ENCODE data around the gene PLEKHA6. TPM values are rescaled to one million over a fixed set of nuclear protein-coding genes. Genes with fewer than 3 reads are reported as not detected.

Gene PLEKHA6
- total RNA-seq, 6 experiments from 2014 or later = 16.6 to 31.1 (median 22.1) TPM

DNA sequence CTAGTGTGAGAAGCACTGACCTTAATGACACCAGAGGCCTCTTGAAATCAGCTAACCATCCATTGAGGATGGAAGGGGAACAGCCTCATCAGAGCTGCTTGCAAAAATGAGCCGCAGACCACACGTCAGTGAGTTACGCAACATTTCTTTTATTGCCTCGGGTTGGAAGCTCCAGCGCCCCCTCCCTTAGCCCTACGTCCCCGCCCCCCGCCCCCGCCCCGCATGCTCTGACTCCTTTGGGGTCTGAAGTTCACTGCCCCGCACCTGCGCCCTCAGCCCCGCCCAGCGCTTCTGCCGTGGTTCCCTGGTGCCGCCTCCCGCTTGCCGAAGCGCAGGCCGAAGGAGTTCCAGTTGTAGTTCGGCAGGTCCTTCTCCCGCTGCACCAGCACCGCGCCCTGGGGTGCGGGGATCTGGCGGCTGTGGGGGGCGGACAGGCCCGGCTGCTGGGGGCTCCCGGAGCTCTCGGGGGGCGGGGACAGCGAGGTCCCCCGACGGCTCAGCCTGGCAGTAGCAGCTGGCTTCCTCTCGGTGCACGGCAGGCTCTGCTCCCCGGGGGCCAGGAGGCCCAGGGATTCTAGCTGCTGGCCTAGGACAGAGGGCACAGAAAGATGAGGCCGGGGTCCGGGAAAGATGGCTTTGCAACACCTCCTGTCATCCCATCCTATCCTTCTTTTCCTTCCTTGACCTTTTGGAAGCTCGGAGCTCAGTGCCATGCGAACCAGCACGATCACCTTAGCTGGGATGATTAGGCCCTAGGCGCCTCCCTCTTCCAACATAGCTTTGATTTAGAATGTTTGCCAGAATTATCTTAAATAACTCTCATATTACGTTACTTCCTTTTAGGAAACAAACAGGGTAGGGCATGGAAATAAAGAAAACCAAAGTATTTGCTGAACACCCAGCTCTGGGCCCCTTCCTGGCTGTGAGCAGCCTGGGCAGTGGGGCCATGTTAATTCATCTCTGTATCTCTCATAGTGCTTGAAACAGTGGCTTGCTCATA lies 169.2 kb downstream of the PLEKHA6 start:
- Histone ChIP-seq H3K4me3 (peak overlapping the region in 2 of 3 donors; percentile 21 to 37), H3K36me3 (no peaks in the 10 kb centered on the region), H3K9me3 (no peaks in the 10 kb centered on the region), H3K27me3 (no peaks in the 10 kb centered on the region), H3K4me1 (peaks cover 0 to 6% (median 0%) of the 10 kb centered on the region in 4 donors), H3K27ac (no peak overlapping the region)
- TF ChIP-seq, protein P1, sequence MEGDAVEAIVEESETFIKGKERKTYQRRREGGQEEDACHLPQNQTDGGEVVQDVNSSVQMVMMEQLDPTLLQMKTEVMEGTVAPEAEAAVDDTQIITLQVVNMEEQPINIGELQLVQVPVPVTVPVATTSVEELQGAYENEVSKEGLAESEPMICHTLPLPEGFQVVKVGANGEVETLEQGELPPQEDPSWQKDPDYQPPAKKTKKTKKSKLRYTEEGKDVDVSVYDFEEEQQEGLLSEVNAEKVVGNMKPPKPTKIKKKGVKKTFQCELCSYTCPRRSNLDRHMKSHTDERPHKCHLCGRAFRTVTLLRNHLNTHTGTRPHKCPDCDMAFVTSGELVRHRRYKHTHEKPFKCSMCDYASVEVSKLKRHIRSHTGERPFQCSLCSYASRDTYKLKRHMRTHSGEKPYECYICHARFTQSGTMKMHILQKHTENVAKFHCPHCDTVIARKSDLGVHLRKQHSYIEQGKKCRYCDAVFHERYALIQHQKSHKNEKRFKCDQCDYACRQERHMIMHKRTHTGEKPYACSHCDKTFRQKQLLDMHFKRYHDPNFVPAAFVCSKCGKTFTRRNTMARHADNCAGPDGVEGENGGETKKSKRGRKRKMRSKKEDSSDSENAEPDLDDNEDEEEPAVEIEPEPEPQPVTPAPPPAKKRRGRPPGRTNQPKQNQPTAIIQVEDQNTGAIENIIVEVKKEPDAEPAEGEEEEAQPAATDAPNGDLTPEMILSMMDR (IDR thresholded peaks at IDR 0.05) = no peak
- TF ChIP-seq POLR2A (IDR thresholded peaks at IDR 0.05) = no peak
- WGBS (ENCODE audit: insufficient coverage, low coverage, low lambda C conversion rate, missing lambda C conversion rate) = 41% methylated on average over 11 of the region's 44 CpGs
- ATAC-seq (peak; percentile 67 to 78 (median 75)), DNase-seq (peak in 2 of 3 donors; percentile 54 to 59)
- intact Hi-C loops (cut with DNase I) = no loop called here

DNA sequence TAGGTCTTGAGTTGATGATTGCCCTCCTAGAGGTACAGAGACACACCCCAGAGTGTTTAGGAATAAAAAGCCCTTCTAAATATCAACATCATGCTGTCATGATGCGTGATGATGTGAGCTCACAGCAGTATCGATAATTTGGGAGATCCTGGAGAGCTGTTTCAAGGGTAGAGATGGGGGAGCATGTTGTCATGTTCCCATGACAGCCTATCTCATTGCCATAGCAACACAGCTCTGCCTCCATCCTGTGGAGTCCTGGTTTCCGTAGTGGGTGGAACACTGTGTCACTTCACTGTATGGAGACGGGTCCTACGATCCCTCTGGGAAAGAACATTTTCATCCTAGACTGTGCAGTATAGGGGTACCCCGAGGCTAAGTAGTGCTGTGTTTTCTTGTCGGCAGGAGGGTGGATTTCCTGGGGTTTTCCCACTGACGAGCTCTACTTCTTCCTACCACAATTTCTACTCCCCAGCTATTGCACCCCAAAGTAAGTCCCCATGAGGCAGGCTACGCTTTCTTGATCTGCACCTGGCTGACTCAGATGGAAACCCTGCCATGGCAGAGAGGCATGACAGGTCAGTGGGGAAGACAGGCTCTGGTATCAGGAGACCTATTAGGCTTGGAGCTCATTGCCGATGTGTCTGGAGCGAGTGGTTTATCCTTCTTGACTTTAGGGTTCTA lies 170.6 kb downstream of the PLEKHA6 start:
- 63% methylated on average over 8 of the region's 11 CpGs for WGBS (ENCODE audit: insufficient coverage, low coverage, low lambda C conversion rate, missing lambda C conversion rate)
- no peak overlapping the region for H3K27ac ChIP-seq
- intact Hi-C loops (cut with DNase I) = no loop called here
- DNase-seq (no peak), ATAC-seq (no peak)
- no peaks in the 10 kb centered on the region for H3K9me3 ChIP-seq
- TF ChIP-seq, protein P1 (IDR thresholded peaks at IDR 0.05) = no peak
- no peak for TF ChIP-seq POLR2A (IDR thresholded peaks at IDR 0.05)
- H3K4me3 ChIP-seq = no peak overlapping the region
- peaks cover 0 to 6% (median 0%) of the 10 kb centered on the region in 4 donors for H3K4me1 ChIP-seq
- no peaks in the 10 kb centered on the region for H3K36me3 ChIP-seq
- H3K27me3 ChIP-seq = no peaks in the 10 kb centered on the region

DNA sequence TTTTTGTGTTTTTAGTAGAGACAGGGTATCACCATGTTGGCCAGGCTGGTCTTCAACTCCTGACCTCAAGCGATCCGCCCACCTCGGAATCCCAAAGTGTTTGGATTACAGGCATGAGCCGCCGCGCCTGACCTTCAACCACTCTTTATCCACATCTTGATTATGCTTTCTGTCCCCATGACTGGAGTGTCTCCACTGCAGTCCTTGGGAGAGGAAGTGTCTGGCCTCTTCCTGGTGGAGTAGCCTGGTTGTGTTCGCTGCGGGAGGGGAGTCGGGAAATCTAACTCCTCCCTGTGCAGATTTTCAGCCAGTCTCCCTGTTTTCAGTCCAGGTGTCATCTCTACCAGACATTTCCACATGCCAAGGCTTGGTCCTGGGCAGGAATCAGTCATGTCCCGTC lies 173.1 kb downstream of the PLEKHA6 start:
- WGBS (ENCODE audit: insufficient coverage, low coverage, low lambda C conversion rate, missing lambda C conversion rate) = 44% methylated on average over 10 of the region's 10 CpGs
- TF ChIP-seq, protein P1 (IDR thresholded peaks at IDR 0.05) = no peak
- TF ChIP-seq POLR2A (IDR thresholded peaks at IDR 0.05) = no peak
- Histone ChIP-seq H3K9me3 (no peaks in the 10 kb centered on the region), H3K36me3 (no peaks in the 10 kb centered on the region), H3K27ac (no peak overlapping the region), H3K4me1 (peaks cover 0 to 6% (median 0%) of the 10 kb centered on the region in 4 donors), H3K27me3 (no peaks in the 10 kb centered on the region), H3K4me3 (no peak overlapping the region)
- intact Hi-C loops (cut with DNase I) = no loop called here
- ATAC-seq (no peak), DNase-seq (no peak)

DNA sequence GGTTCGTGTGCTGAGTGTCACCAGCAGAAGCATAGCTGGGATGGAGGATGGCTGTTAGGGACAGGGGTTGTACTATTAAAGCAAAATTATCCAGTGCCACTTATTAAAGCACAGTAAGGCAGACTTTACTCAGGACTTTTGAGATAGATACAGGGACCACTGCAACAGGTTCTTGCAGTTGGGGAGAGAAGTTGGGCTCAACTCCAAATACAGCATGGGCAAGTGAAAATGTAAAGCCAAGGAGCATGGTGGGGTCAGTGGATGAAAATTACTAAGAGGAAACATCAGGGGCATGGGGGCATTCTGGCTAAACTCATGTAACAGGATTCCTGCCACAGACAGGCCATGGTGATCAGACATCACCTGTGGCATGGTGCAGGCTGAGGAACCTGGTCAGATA lies 178.6 kb downstream of the PLEKHA6 start:
- 13% methylated on average over 1 of the region's 1 CpG for WGBS (ENCODE audit: insufficient coverage, low coverage, low lambda C conversion rate, missing lambda C conversion rate)
- ATAC-seq (no peak), DNase-seq (no peak)
- Histone ChIP-seq H3K27ac (no peak overlapping the region), H3K36me3 (no peaks in the 10 kb centered on the region), H3K27me3 (no peaks in the 10 kb centered on the region), H3K9me3 (no peaks in the 10 kb centered on the region), H3K4me3 (no peak overlapping the region), H3K4me1 (no peaks in the 10 kb centered on the region)
- TF ChIP-seq, protein P1 (IDR thresholded peaks at IDR 0.05) = no peak
- intact Hi-C loops (cut with DNase I) = no loop called here

Measured in right lobe of liver (tissue), 6 donors.